ENCODE data around the gene DLG5.

Gene DLG5

DNA sequence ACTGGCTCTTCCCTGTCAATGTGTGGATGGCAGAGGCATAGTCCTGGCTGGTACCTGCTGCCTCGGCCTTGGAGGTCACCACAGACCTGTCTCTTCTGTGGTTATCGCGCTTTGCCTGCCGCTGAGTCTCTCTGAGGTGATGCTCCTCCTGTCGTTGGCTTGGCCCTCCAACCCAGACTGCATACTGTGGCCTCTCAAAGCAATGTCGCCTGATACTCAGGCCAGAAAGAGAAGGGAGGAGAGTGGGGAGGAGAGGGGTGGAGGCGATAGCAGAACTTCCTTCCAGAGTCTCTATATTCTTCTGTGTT is 155.7 kb downstream of the DLG5 start:
- Histone ChIP-seq H2BK120ac (ENCODE audit: insufficient read depth, low read length, poor library complexity) (no peak overlapping the region), H3K36me3 (ENCODE audit: control insufficient read depth in 1 of 2, insufficient read depth in 2 of 2, low read length in 2 of 2) (no peaks in the 10 kb centered on the region), H2BK12ac (ENCODE audit: low read length) (no peak overlapping the region), H4K91ac (ENCODE audit: low read depth, low read length) (no peak overlapping the region), H3K18ac (ENCODE audit: low read length) (no peak overlapping the region), H2AK5ac (ENCODE audit: low read length) (no peak overlapping the region), H3K9ac (ENCODE audit: low read length) (no peak overlapping the region), H2AFZ (ENCODE audit: insufficient read depth, low read length, poor library complexity) (no peak overlapping the region), H4K12ac (ENCODE audit: low read depth, low read length) (no peak overlapping the region), H3K4me1 (ENCODE audit: control insufficient read depth in 1 of 2, insufficient read depth in 2 of 2, low read length in 2 of 2) (peaks cover 2% of the 10 kb centered on the region in 2 experiments), H2BK5ac (ENCODE audit: low read depth, low read length, poor library complexity) (no peak overlapping the region), H3K14ac (ENCODE audit: low read length) (no peak overlapping the region), H3K9me3 (ENCODE audit: insufficient read depth, low read depth, low read length) (peaks cover 1% of the 10 kb centered on the region), H3K27ac (ENCODE audit: low read depth, low read length) (no peak overlapping the region), H3K79me2 (ENCODE audit: control insufficient read depth, insufficient read depth, low read length, poor library complexity) (no peaks in the 10 kb centered on the region), H4K8ac (ENCODE audit: low read depth, low read length) (no peak overlapping the region), H3K4me2 (ENCODE audit: low read length) (no peak overlapping the region), H3K79me1 (ENCODE audit: low read length) (no peaks in the 10 kb centered on the region), H3K4ac (ENCODE audit: low read depth, low read length) (no peak overlapping the region), H3K4me3 (ENCODE audit: low read depth, low read length) (no peak overlapping the region), H3K23ac (ENCODE audit: low read length) (no peak overlapping the region), H3K27me3 (ENCODE audit: insufficient read depth, low read length) (no peaks in the 10 kb centered on the region)
- WGBS (ENCODE audit: extremely low coverage, insufficient coverage, insufficient read length): no CpG with 5 or more reads among the region's 7 CpGs
- no peak for DNase-seq

DNA sequence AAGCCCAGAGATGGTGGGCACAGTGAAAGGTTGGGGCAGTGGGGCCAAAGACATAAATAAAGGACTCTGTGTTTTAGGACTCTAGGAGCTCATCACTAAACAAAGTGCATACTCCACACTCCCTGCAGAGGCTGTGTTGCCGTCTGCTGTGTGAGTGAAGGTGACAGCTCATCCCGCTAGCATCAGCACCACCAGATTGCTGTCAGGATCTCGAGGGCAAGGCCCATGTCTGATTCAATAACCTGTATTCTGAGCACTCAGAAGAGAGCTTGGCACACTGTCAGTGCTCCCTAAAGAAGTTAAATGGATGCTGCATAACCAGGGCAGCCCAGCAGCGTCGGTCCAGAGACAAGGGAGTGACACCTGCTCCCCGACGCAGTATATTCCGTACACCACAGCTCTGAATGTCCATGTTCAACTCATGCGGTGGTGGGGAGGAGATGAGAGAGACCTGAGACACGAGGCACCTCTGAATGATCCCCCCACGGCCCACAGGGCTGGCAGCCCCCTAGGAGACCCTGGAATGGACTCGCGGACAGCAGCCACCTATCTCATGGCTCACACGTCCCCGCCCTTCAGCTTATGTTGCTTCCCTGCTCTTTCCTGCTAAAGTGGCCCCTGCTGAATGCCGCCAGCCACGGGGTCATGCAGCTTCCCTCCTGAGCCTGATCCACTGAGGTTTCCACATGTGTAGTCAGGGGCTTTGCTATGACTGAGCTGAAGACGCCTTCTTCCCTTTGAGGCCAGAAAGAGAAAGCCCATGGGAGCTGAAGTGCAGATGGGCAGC is 156.3 kb downstream of the DLG5 start:
- H3K79me2 ChIP-seq (ENCODE audit: control insufficient read depth, insufficient read depth, low read length, poor library complexity): no peaks in the 10 kb centered on the region
- H3K36me3 ChIP-seq (ENCODE audit: control insufficient read depth in 1 of 2, insufficient read depth in 2 of 2, low read length in 2 of 2): no peaks in the 10 kb centered on the region
- no peaks in the 10 kb centered on the region for H3K79me1 ChIP-seq (ENCODE audit: low read length)
- no peak overlapping the region for H3K14ac ChIP-seq (ENCODE audit: low read length)
- no peak overlapping the region for H3K4ac ChIP-seq (ENCODE audit: low read depth, low read length)
- H2BK12ac ChIP-seq (ENCODE audit: low read length): no peak overlapping the region
- no CpG with 5 or more reads among the region's 18 CpGs for WGBS (ENCODE audit: extremely low coverage, insufficient coverage, insufficient read length)
- H3K27me3 ChIP-seq (ENCODE audit: insufficient read depth, low read length): no peaks in the 10 kb centered on the region
- H3K9me3 ChIP-seq (ENCODE audit: insufficient read depth, low read depth, low read length): peaks cover 1% of the 10 kb centered on the region
- H3K4me3 ChIP-seq (ENCODE audit: low read depth, low read length): no peak overlapping the region
- H2BK120ac ChIP-seq (ENCODE audit: insufficient read depth, low read length, poor library complexity): no peak overlapping the region
- no peak overlapping the region for H3K23ac ChIP-seq (ENCODE audit: low read length)
- no peak overlapping the region for H3K18ac ChIP-seq (ENCODE audit: low read length)
- no peak overlapping the region for H4K91ac ChIP-seq (ENCODE audit: low read depth, low read length)
- peaks cover 1 to 2% of the 10 kb centered on the region in 2 experiments for H3K4me1 ChIP-seq (ENCODE audit: control insufficient read depth in 1 of 2, insufficient read depth in 2 of 2, low read length in 2 of 2)
- no peak overlapping the region for H3K27ac ChIP-seq (ENCODE audit: low read depth, low read length)
- H3K4me2 ChIP-seq (ENCODE audit: low read length): no peak overlapping the region
- H4K12ac ChIP-seq (ENCODE audit: low read depth, low read length): no peak overlapping the region
- H4K8ac ChIP-seq (ENCODE audit: low read depth, low read length): no peak overlapping the region
- H2AFZ ChIP-seq (ENCODE audit: insufficient read depth, low read length, poor library complexity): no peak overlapping the region
- no peak overlapping the region for H3K9ac ChIP-seq (ENCODE audit: low read length)
- no peak for DNase-seq
- H2BK5ac ChIP-seq (ENCODE audit: low read depth, low read length, poor library complexity): no peak overlapping the region
- H2AK5ac ChIP-seq (ENCODE audit: low read length): no peak overlapping the region

DNA sequence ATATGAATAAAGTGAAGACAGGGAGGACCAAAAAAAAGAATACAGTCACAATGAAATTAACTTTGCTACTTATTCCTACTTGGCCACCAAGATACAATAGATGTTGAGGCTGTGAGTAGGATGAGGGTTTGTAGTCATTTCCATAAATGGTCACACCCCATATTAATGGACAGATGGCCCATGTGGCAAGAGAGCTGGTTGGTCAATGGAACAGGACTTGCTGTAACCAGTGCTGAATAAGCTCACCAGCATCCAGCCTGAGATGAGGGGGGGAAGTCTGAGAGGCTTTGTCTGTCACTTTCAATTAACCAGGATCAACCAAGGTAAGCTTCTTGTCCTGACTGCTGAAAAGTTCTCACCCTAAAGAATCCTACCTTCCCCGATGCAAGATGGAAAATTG is 158.5 kb downstream of the DLG5 start:
- H3K27ac ChIP-seq (ENCODE audit: low read depth, low read length): no peak overlapping the region
- H4K8ac ChIP-seq (ENCODE audit: low read depth, low read length): no peak overlapping the region
- no peak overlapping the region for H3K18ac ChIP-seq (ENCODE audit: low read length)
- H2BK120ac ChIP-seq (ENCODE audit: insufficient read depth, low read length, poor library complexity): no peak overlapping the region
- no peaks in the 10 kb centered on the region for H3K79me1 ChIP-seq (ENCODE audit: low read length)
- no peaks in the 10 kb centered on the region for H3K79me2 ChIP-seq (ENCODE audit: control insufficient read depth, insufficient read depth, low read length, poor library complexity)
- no peak overlapping the region for H4K91ac ChIP-seq (ENCODE audit: low read depth, low read length)
- no peak overlapping the region for H2BK5ac ChIP-seq (ENCODE audit: low read depth, low read length, poor library complexity)
- no peak overlapping the region for H4K12ac ChIP-seq (ENCODE audit: low read depth, low read length)
- H3K27me3 ChIP-seq (ENCODE audit: insufficient read depth, low read length): no peaks in the 10 kb centered on the region
- no peak overlapping the region for H2AFZ ChIP-seq (ENCODE audit: insufficient read depth, low read length, poor library complexity)
- H3K4me2 ChIP-seq (ENCODE audit: low read length): no peak overlapping the region
- peaks cover 1% of the 10 kb centered on the region for H3K9me3 ChIP-seq (ENCODE audit: insufficient read depth, low read depth, low read length)
- H2BK12ac ChIP-seq (ENCODE audit: low read length): no peak overlapping the region
- DNase-seq: no peak
- peaks cover 0 to 3% of the 10 kb centered on the region in 2 experiments for H3K4me1 ChIP-seq (ENCODE audit: control insufficient read depth in 1 of 2, insufficient read depth in 2 of 2, low read length in 2 of 2)
- H2AK5ac ChIP-seq (ENCODE audit: low read length): no peak overlapping the region
- no peak overlapping the region for H3K9ac ChIP-seq (ENCODE audit: low read length)
- H3K36me3 ChIP-seq (ENCODE audit: control insufficient read depth in 1 of 2, insufficient read depth in 2 of 2, low read length in 2 of 2): no peaks in the 10 kb centered on the region
- H3K23ac ChIP-seq (ENCODE audit: low read length): no peak overlapping the region
- H3K4ac ChIP-seq (ENCODE audit: low read depth, low read length): no peak overlapping the region
- no CpG with 5 or more reads among the region's 1 CpG for WGBS (ENCODE audit: extremely low coverage, insufficient coverage, insufficient read length)
- no peak overlapping the region for H3K4me3 ChIP-seq (ENCODE audit: low read depth, low read length)
- no peak overlapping the region for H3K14ac ChIP-seq (ENCODE audit: low read length)

DNA sequence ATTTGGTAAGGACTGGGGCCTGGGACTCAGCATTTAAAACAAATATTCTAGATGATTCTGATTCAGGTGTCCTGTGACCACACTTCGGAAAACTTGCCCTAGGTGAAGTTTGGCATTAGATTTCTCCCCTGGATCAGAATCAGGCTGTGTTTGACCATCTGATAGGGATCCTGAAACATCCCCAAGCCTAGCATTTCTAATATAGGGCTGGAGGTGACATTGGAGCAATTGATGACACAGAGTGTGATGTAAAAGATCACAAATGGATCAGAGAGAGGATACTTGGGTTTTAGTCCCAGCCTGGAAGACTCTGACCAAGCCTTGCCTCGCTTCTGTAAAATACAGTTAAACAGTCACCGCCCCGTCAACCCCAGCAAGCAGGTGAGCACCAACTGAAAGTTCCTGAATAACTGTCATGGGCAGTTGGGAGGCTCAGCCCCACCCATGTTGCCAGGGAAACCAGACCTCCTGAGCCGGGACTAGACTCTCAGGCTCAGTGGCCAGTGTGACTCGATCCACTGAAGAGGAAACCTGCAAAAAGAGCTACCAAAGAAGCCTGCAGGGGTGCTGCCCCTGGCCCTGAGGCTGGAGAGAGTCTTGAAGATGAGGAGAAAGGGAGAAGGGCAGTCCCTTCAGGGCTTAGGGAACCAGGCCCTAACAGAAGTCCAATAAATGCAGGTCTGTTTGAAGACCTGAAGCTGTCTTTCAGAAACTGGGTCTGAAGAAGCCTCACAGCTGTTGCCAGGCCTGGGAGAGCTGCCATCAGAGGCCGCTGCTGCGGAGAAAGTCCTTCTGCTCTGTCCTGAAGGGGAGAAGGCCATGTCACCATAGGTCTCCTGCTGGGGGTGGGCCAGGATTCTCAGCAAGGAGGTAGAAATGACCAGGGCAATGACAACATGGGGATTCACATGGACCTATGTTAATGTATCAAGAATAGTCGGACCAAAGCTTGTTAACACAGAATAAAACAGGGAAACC is 162.8 kb downstream of the DLG5 start:
- Histone ChIP-seq H2AFZ (ENCODE audit: insufficient read depth, low read length, poor library complexity) (no peak overlapping the region), H3K4me3 (ENCODE audit: low read depth, low read length) (no peak overlapping the region), H2BK5ac (ENCODE audit: low read depth, low read length, poor library complexity) (no peak overlapping the region), H3K4me1 (ENCODE audit: control insufficient read depth in 1 of 2, insufficient read depth in 2 of 2, low read length in 2 of 2) (peaks cover 0 to 3% of the 10 kb centered on the region in 2 experiments), H3K27ac (ENCODE audit: low read depth, low read length) (no peak overlapping the region), H3K14ac (ENCODE audit: low read length) (no peak overlapping the region), H3K36me3 (ENCODE audit: control insufficient read depth in 1 of 2, insufficient read depth in 2 of 2, low read length in 2 of 2) (no peaks in the 10 kb centered on the region), H2AK5ac (ENCODE audit: low read length) (no peak overlapping the region), H3K4me2 (ENCODE audit: low read length) (no peak overlapping the region), H4K91ac (ENCODE audit: low read depth, low read length) (no peak overlapping the region), H3K18ac (ENCODE audit: low read length) (no peak overlapping the region), H4K12ac (ENCODE audit: low read depth, low read length) (no peak overlapping the region), H2BK120ac (ENCODE audit: insufficient read depth, low read length, poor library complexity) (no peak overlapping the region), H3K4ac (ENCODE audit: low read depth, low read length) (no peak overlapping the region), H3K27me3 (ENCODE audit: insufficient read depth, low read length) (no peaks in the 10 kb centered on the region), H4K8ac (ENCODE audit: low read depth, low read length) (no peak overlapping the region), H3K9ac (ENCODE audit: low read length) (no peak overlapping the region), H3K79me2 (ENCODE audit: control insufficient read depth, insufficient read depth, low read length, poor library complexity) (no peaks in the 10 kb centered on the region), H2BK12ac (ENCODE audit: low read length) (no peak overlapping the region), H3K23ac (ENCODE audit: low read length) (peak overlapping the region; percentile 31), H3K79me1 (ENCODE audit: low read length) (no peaks in the 10 kb centered on the region), H3K9me3 (ENCODE audit: insufficient read depth, low read depth, low read length) (no peaks in the 10 kb centered on the region)
- no peak for DNase-seq
- no CpG with 5 or more reads among the region's 9 CpGs for WGBS (ENCODE audit: extremely low coverage, insufficient coverage, insufficient read length)
